Activated CD8-positive, alpha-beta memory T cell treated with anti-CD3 and anti-CD28 coated beads, Interleukin-2, amount 10 ng/mL, durations not matched to agents 7 days and 5 days (primary cell): ENCODE data around the gene ZBTB16. TPM values are rescaled to one million over a fixed set of nuclear protein-coding genes. Genes with fewer than 3 reads are reported as not detected.

Experiments
- ATAC-seq: fragments of 150-1000 bp; cut with Tn5 transposase; one replicate; pipeline ENCODE4 v1.10.0; 2021; ENCODE audit warnings: moderate library complexity
- CTCF ChIA-PET: fragments of 350-600 bp; sonication (Branson Sonifier 250); formaldehyde crosslinking; loops from one replicate; lab custom pipeline; 2021; ENCODE audit warnings: antibody characterized with exemption; lab: Charles Lee
- DNase-seq: peaks from one replicate; pipeline ENCODE4 v3.0.0-alpha.2; 2020
- H3K27ac Mint-ChIP-seq: one replicate; pipeline ENCODE4 v1.8.0; 2021; ENCODE audit warnings: mild to moderate bottlenecking, mixed read lengths
- H3K27me3 Mint-ChIP-seq: one replicate; pipeline ENCODE4 v1.8.0; 2021; ENCODE audit warnings: mixed read lengths
- H3K36me3 Mint-ChIP-seq: one replicate; pipeline ENCODE4 v1.8.0; 2021; ENCODE audit warnings: mild to moderate bottlenecking, mixed read lengths
- H3K4me1 Mint-ChIP-seq: one replicate; pipeline ENCODE4 v1.8.0; 2021; ENCODE audit warnings: mixed read lengths
- H3K4me3 Mint-ChIP-seq: one replicate; pipeline ENCODE4 v1.8.0; 2021; ENCODE audit warnings: mild to moderate bottlenecking, moderate library complexity, mixed read lengths
- H3K9me3 Mint-ChIP-seq: one replicate; pipeline ENCODE4 v1.8.0; 2022; ENCODE audit warnings: low read depth, mixed read lengths
- total RNA-seq, 2 experiments: library from RNA; stranded (reverse); gene quantifications; one replicate each; pipeline ENCODE4 v1.2.3, GENCODE V29; 2021

Gene ZBTB16
- total RNA-seq, 2 experiments from 2014 or later: 3.2 to 3.9 TPM

DNA sequence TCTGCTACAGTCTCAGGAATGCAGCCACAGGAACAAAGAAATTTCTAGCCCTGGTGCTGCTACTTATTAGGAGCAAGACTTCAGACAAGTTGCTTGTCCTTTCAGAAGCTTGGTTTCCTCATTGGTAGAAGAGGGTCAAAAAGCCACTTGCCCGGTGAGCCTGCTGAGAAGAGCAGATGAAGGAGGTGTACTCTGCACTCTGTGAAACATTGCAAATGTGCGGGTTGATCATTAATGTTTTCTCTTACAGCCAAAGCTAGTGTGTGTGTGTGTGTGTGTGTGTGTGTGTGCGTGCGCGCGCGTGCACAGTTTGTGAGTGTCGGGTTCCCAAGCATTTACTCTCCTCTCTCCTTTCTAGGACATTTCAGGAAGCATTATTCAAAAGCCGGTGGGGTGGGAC is 150.4 kb downstream of the ZBTB16 start:
- H3K27me3 Mint-ChIP-seq: no peaks in the 10 kb centered on the region
- peaks cover 2% of the 10 kb centered on the region for H3K36me3 Mint-ChIP-seq
- DNase-seq: no peak
- ATAC-seq: no peak
- H3K9me3 Mint-ChIP-seq: no peaks in the 10 kb centered on the region
- H3K27ac Mint-ChIP-seq: no peak overlapping the region
- CTCF ChIA-PET: interaction anchor here (3.1 kb wide), 1 partner anchor 51 kb away, joined by 17 read pairs; no protein-coding TSS in a partner anchor
- H3K4me1 Mint-ChIP-seq: peaks cover 41% of the 10 kb centered on the region
- no peak overlapping the region for H3K4me3 Mint-ChIP-seq

DNA sequence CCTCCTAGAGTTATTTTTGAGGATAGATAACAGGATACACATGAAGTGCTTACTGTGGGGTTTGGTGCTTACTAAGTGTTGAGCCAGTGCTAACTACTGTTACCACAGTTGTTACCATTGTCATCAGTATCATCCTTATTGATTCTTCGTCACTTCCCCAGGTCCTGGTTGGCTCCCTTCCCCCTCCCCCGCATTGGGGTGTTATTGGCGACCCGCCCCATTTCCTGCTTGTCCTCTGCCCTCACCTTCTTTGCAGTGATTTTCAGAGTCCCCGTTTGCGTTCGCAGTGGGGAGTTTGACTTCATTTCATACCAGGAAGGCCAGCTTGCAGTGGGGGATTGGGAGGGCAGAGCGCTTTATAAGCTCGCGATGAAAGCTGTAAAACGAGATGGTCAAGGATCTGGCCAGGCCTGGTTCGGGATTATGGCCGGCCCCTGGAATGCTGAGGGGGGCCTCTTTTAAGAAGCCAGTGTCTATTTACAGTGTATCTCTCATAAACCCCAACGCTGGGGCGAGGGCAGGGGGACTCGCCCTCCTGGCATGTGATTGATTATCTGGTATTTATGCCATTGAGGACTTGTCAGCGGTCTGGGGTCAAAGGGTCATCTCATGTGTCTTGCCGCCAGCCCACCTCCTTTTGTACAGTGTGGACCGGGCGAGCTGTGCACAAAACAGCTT is 152.1 kb downstream of the ZBTB16 start:
- Mint-ChIP-seq H3K27me3 (no peaks in the 10 kb centered on the region), H3K4me3 (no peak overlapping the region), H3K9me3 (no peaks in the 10 kb centered on the region), H3K36me3 (peaks cover 2% of the 10 kb centered on the region), H3K4me1 (peaks cover 58% of the 10 kb centered on the region), H3K27ac (no peak overlapping the region)
- no peak for ATAC-seq
- CTCF ChIA-PET: interaction anchor here (0.7 kb wide), 1 partner anchor 45 kb away, joined by 4 read pairs; no protein-coding TSS in a partner anchor
- DNase-seq: no peak

DNA sequence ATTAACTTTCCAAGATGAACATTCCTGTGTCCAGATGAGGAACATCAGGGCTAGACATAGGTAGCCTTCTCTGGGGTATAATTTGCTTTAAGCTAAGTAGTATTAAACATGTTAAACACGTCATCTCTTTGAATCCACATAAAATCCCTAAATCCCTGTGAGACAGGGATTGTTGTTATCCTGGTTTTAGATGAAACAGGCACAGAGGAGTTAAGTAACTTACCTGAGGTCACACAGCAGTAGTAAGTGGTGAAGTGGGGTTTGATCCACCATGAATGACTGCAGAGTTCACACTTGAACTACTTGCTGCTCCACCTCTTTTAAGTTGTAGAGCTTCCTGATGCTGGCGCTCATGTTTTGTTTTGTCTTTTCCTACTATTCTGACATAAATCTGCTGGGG is 154.1 kb downstream of the ZBTB16 start:
- Mint-ChIP-seq H3K9me3 (no peaks in the 10 kb centered on the region), H3K36me3 (peaks cover 7% of the 10 kb centered on the region), H3K27ac (no peak overlapping the region), H3K4me1 (peaks cover 59% of the 10 kb centered on the region), H3K4me3 (no peak overlapping the region), H3K27me3 (no peaks in the 10 kb centered on the region)
- DNase-seq (no peak), ATAC-seq (no peak)
- CTCF ChIA-PET: no interaction called here

- H3K36me3 Mint-ChIP-seq: peaks cover 7% of the 10 kb centered on the region
- CTCF ChIA-PET: interaction anchor here (0.8 to 3.5 kb wide), 5 partner anchors 9 to 46 kb away, joined by 3 to 21 read pairs (median 4); no protein-coding TSS in a partner anchor
- peaks cover 47% of the 10 kb centered on the region for H3K4me1 Mint-ChIP-seq
- ATAC-seq: no peak
- peak overlapping the region; percentile 82 for H3K27ac Mint-ChIP-seq
- H3K27me3 Mint-ChIP-seq: no peaks in the 10 kb centered on the region
- no peak overlapping the region for H3K4me3 Mint-ChIP-seq
- H3K9me3 Mint-ChIP-seq: no peaks in the 10 kb centered on the region
- no peak for DNase-seq
Observed at GRCh38 chr11:114215428-114215827, 155.9 kb downstream of the ZBTB16 start.

DNA sequence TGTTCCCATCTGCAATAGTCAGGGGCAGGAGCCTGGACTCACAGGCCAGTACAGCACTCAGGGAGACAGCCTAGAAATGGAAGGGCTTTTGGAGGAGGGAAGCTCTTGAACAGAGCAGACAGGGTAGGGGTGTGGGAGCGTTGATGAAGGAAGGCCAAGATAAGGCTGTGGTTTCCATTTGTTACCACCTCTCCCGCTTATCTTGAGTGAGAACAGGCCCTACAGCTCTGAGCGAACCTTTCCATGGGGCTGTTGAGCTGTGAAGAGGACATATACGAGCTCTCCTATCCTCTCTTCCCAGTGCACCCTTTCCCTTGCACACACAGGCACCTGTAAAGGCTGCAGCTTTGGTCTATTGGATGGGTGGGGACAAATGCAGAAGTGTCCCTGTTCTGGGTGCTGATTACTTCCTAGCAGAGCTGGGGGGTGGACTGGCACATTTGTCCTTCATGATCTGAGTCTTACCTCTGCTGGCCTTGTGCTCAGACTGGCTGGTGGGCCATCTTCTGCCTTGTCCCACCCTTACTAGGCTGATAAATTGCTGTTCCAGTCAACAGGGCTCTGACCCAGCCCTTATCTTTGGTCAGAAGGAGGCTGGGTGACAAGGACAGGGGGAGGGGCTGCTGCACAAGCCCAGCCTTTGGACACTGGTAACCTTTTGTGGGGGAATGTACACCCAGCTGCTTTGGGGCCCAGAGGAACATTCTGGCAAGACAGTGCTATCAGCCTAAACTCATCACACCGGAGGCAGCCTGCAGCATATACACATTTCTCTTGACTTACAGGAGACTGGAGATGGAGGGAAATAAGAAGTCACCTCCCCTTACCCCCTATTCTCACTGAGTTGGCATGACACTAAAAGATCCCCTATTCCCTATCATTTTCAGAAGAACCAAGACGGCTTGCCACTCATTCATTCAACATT is 156.6 kb downstream of the ZBTB16 start:
- peaks cover 7% of the 10 kb centered on the region for H3K36me3 Mint-ChIP-seq
- H3K4me3 Mint-ChIP-seq: peak overlapping the region; percentile 30
- H3K27ac Mint-ChIP-seq: peak overlapping the region; percentile 82
- H3K27me3 Mint-ChIP-seq: no peaks in the 10 kb centered on the region
- CTCF ChIA-PET: interaction anchor here (0.6 to 3.5 kb wide), 7 partner anchors 10 to 45 kb away, joined by 3 to 21 read pairs (median 3); no protein-coding TSS in a partner anchor
- no peaks in the 10 kb centered on the region for H3K9me3 Mint-ChIP-seq
- DNase-seq (no peak), ATAC-seq (peak; percentile 35)
- H3K4me1 Mint-ChIP-seq: peaks cover 43% of the 10 kb centered on the region

DNA sequence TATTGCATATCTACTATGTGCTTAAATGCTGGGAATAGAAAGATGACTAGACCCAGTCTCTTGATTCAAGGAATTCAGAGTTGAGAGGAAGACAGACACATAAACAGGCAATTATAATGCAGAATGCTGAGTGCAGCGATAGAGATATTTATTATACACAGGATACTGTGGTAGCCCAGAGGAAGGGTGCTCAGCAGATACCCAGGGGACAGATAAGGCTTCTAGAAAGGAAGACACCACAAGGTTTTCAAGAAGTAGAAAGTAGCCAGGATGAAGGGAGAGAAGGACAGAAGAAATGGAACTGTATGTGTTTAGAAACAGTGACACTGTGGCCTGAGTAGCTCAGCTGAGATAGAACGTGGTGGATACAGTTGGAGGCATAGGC is 157.3 kb downstream of the ZBTB16 start:
- CTCF ChIA-PET: interaction anchor here (0.6 to 3.5 kb wide), 5 partner anchors 24 to 751 kb away, joined by 3 to 21 read pairs (median 3); no protein-coding TSS in a partner anchor
- peak overlapping the region; percentile 30 for H3K4me3 Mint-ChIP-seq
- H3K4me1 Mint-ChIP-seq: peaks cover 39% of the 10 kb centered on the region
- H3K36me3 Mint-ChIP-seq: peaks cover 7% of the 10 kb centered on the region
- H3K27me3 Mint-ChIP-seq: no peaks in the 10 kb centered on the region
- peak; percentile 54 for DNase-seq
- H3K27ac Mint-ChIP-seq: peak overlapping the region; percentile 82
- no peaks in the 10 kb centered on the region for H3K9me3 Mint-ChIP-seq
- ATAC-seq: peak; percentile 88

GRCh38 chr11:114218508-114218907 is 159.0 kb downstream of the ZBTB16 start:
- H3K36me3 Mint-ChIP-seq: peaks cover 7% of the 10 kb centered on the region
- no peak overlapping the region for H3K4me3 Mint-ChIP-seq
- peaks cover 39% of the 10 kb centered on the region for H3K4me1 Mint-ChIP-seq
- no peak overlapping the region for H3K27ac Mint-ChIP-seq
- H3K9me3 Mint-ChIP-seq: no peaks in the 10 kb centered on the region
- DNase-seq (no peak), ATAC-seq (no peak)
- CTCF ChIA-PET: no interaction called here
- no peaks in the 10 kb centered on the region for H3K27me3 Mint-ChIP-seq

- no peak overlapping the region for H3K27ac Mint-ChIP-seq
- CTCF ChIA-PET: interaction anchor here (0.8 kb wide), 1 partner anchor 42 kb away, joined by 3 read pairs; no protein-coding TSS in a partner anchor
- no peak overlapping the region for H3K4me3 Mint-ChIP-seq
- H3K4me1 Mint-ChIP-seq: peaks cover 40% of the 10 kb centered on the region
- peaks cover 7% of the 10 kb centered on the region for H3K36me3 Mint-ChIP-seq
- H3K27me3 Mint-ChIP-seq: no peaks in the 10 kb centered on the region
- DNase-seq (no peak), ATAC-seq (no peak)
- H3K9me3 Mint-ChIP-seq: no peaks in the 10 kb centered on the region
Observed at GRCh38 chr11:114219559-114220349, 160.2 kb downstream of the ZBTB16 start.

DNA sequence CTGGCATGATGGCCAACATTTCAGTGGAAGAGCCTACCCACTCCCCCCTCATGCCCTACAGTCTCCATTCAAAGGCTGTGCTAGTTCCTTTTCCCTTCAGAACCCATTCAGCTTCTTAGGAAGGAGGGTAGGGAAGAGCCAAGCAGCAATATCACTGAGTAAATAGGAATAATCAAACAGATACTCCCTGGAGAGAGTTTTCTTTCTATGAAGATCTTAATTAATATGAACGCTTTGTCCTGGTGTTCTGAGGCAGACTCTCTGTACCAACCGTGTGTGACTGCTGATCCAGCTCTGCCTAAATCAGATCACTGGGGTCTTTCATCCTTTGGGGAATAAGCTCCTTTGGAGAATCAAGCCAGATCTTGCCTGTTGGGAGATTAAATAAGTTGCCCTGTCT is 161.5 kb downstream of the ZBTB16 start:
- Mint-ChIP-seq H3K36me3 (peaks cover 7% of the 10 kb centered on the region), H3K4me1 (peaks cover 39% of the 10 kb centered on the region), H3K27ac (no peak overlapping the region), H3K4me3 (no peak overlapping the region), H3K27me3 (no peaks in the 10 kb centered on the region), H3K9me3 (no peaks in the 10 kb centered on the region)
- DNase-seq (no peak), ATAC-seq (no peak)
- CTCF ChIA-PET: interaction anchor here (2.4 kb wide), 1 partner anchor 41 kb away, joined by 11 read pairs; no protein-coding TSS in a partner anchor

DNA sequence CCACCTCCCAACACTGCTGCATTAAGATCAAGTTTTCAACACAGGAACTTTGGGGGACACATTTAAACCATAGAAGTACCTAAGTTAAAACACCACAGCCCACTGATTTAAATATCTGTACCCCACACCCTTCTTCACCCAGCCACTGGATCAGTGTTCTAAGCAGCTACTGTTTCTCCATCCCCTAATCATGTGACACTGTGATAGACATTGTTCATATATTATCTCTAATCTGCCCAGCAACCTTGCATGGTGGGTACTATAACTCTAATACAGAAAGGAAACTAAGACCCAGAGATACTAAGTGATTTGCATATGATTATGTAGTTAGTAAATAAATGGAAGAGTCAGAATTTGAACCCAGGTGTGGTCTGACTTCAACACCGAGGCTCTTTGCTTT is 166.2 kb downstream of the ZBTB16 start:
- Mint-ChIP-seq H3K4me3 (no peak overlapping the region), H3K36me3 (no peaks in the 10 kb centered on the region), H3K4me1 (peaks cover 21% of the 10 kb centered on the region), H3K9me3 (no peaks in the 10 kb centered on the region), H3K27me3 (no peaks in the 10 kb centered on the region), H3K27ac (no peak overlapping the region)
- no peak for DNase-seq
- ATAC-seq: peak; percentile 51
- CTCF ChIA-PET: interaction anchor here (0.8 to 1.2 kb wide), 3 partner anchors 16 to 35 kb away, joined by 3 to 4 read pairs (median 3); no protein-coding TSS in a partner anchor

DNA sequence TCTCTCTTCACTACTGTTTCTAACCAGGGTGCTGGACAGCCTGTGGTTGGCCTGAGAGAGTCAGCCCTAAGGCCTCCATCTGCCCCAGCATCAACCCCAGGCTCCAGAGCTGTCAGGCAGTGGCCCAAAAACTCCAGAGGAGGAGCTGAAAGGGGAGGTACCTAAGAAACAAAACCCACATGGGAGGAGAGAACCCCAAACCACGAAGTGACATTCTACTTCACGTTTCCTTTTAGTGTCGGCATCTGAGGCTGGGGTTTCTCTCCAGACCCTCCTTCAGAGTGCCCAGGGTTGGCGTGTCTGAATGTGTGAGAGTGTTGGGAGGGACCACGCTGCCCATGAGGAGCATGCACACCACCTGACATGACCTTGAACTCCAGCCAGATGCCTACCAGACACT is 166.8 kb downstream of the ZBTB16 start:
- Mint-ChIP-seq H3K4me3 (no peak overlapping the region), H3K9me3 (no peaks in the 10 kb centered on the region)
- peak; percentile 53 for ATAC-seq

More for the DNA sequence above, 166.8 kb downstream of the ZBTB16 start:
- H3K36me3 Mint-ChIP-seq: no peaks in the 10 kb centered on the region
- H3K4me1 Mint-ChIP-seq: peaks cover 21% of the 10 kb centered on the region
- DNase-seq: no peak
- CTCF ChIA-PET: interaction anchor here (0.8 to 1.2 kb wide), 3 partner anchors 15 to 34 kb away, joined by 3 to 4 read pairs (median 3); no protein-coding TSS in a partner anchor
- no peaks in the 10 kb centered on the region for H3K27me3 Mint-ChIP-seq
- no peak overlapping the region for H3K27ac Mint-ChIP-seq
